ENCODE results near the gene SERTAD2. TPM values are rescaled to one million over a fixed set of nuclear protein-coding genes. Genes with fewer than 3 reads are reported as not detected.

Gene SERTAD2
- total RNA-seq, 1 donor from 2014 or later: 13.8 TPM

- ATAC-seq: no peak
- DNase-seq (ENCODE audit: low spot score): peak; percentile 19
Observed at GRCh38 chr2:64629875-64630274, 23.8 kb downstream of the SERTAD2 start.

- ATAC-seq (peak; percentile 83), DNase-seq (ENCODE audit: low spot score) (peak; percentile 70)
Observed at GRCh38 chr2:64629329-64629781, 24.4 kb downstream of the SERTAD2 start.

GRCh38 chr2:64627860-64628841 is 25.6 kb downstream of the SERTAD2 start:
- ATAC-seq: no peak
- peak; percentile 35 for DNase-seq (ENCODE audit: low spot score)

- DNase-seq (ENCODE audit: low spot score): peak; percentile 37
Observed at GRCh38 chr2:64626963-64627760, 26.6 kb downstream of the SERTAD2 start.

GRCh38 chr2:64626146-64626809 is 27.4 kb downstream of the SERTAD2 start:
- ATAC-seq (no peak), DNase-seq (ENCODE audit: low spot score) (no peak)

More at GRCh38 chr2:64626963-64627760, 26.6 kb downstream of the SERTAD2 start:
- no peak for ATAC-seq

GRCh38 chr2:64625299-64626145 is 28.2 kb downstream of the SERTAD2 start:
- DNase-seq (ENCODE audit: low spot score) (peak; percentile 30), ATAC-seq (no peak)

GRCh38 chr2:64624862-64625261 is 28.9 kb downstream of the SERTAD2 start:
- DNase-seq (ENCODE audit: low spot score): no peak
- no peak for ATAC-seq

- peak; percentile 30 for DNase-seq (ENCODE audit: low spot score)
- no peak for ATAC-seq
Observed at GRCh38 chr2:64624108-64624610, 29.6 kb downstream of the SERTAD2 start.

GRCh38 chr2:64623242-64623850 is 30.4 kb downstream of the SERTAD2 start:
- DNase-seq (ENCODE audit: low spot score) (peak; percentile 26), ATAC-seq (no peak)

- peak; percentile 39 for DNase-seq (ENCODE audit: low spot score)
- ATAC-seq: peak; percentile 41
Observed at GRCh38 chr2:64622443-64623241, 31.1 kb downstream of the SERTAD2 start.

GRCh38 chr2:64620661-64621060 is 33.1 kb downstream of the SERTAD2 start:
- DNase-seq (ENCODE audit: low spot score): no peak

GRCh38 chr2:64617631-64618151 is 36.0 kb downstream of the SERTAD2 start:
- DNase-seq (ENCODE audit: low spot score): peak; percentile 19
- ATAC-seq: no peak

More at GRCh38 chr2:64620661-64621060, 33.1 kb downstream of the SERTAD2 start:
- no peak for ATAC-seq

- ATAC-seq (no peak), DNase-seq (ENCODE audit: low spot score) (peak; percentile 38)
Observed at GRCh38 chr2:64615844-64616536, 37.7 kb downstream of the SERTAD2 start.

GRCh38 chr2:64615192-64615763 is 38.4 kb downstream of the SERTAD2 start:
- peak; percentile 47 for ATAC-seq
- DNase-seq (ENCODE audit: low spot score): peak; percentile 23

GRCh38 chr2:64613276-64613675 is 40.4 kb downstream of the SERTAD2 start:
- ATAC-seq (no peak), DNase-seq (ENCODE audit: low spot score) (no peak)

- ATAC-seq (no peak), DNase-seq (ENCODE audit: low spot score) (peak; percentile 33)
Observed at GRCh38 chr2:64612575-64613195, 41.0 kb downstream of the SERTAD2 start.
